Loucy (cell line): ENCODE data around the gene PGAM1.
A peak's percentile ranks its signal among the peaks of the same experiment; 100 is the strongest.
"Not testable (repeated sequence)": the region's sequence is repeated elsewhere in the genome, so short reads cannot be mapped to it uniquely, and the experiment has no call there.

Experiments used
- H2AFZ ChIP-seq: fragments of 200-600 bp; sonication (generic); 2 replicates; pipeline ENCODE4 v1.6.0; 2016; ENCODE audit warnings: antibody characterized with exemption, mild to moderate bottlenecking, low read length, moderate library complexity
- H3F3A ChIP-seq: fragments of 200-600 bp; 2 replicates; pipeline ENCODE4 v1.6.0; 2016; ENCODE audit warnings: antibody characterized with exemption, low read depth, mild to moderate bottlenecking
- H3K27me3 ChIP-seq: fragments of 200-600 bp; sonication (generic); 2 replicates; pipeline ENCODE4 v1.6.1; 2014; ENCODE audit warnings: low read length, mild to moderate bottlenecking; ENCODE audit not compliant: insufficient read depth, poor library complexity, severe bottlenecking
- H3K36me3 ChIP-seq: fragments of 200-600 bp; sonication (generic); 2 replicates; pipeline ENCODE4 v1.6.1; 2016; ENCODE audit warnings: low read length; ENCODE audit not compliant: insufficient read depth
- H3K4me1 ChIP-seq: fragments of 200-600 bp; sonication (generic); 2 replicates; pipeline ENCODE4 v1.5.1; 2014; ENCODE audit warnings: low read length, mild to moderate bottlenecking; ENCODE audit not compliant: insufficient read depth, poor library complexity, severe bottlenecking
- H3K4me2 ChIP-seq: fragments of 200-600 bp; sonication (generic); 2 replicates; pipeline ENCODE4 v1.6.0; 2014; ENCODE audit warnings: antibody characterized with exemption, low read length, low read depth, mild to moderate bottlenecking; ENCODE audit not compliant: poor library complexity, severe bottlenecking
- H3K4me3 ChIP-seq: fragments of 200-600 bp; sonication (generic); 2 replicates; pipeline ENCODE4 v1.5.1; 2014; ENCODE audit warnings: low read length, mild to moderate bottlenecking, mixed read lengths; ENCODE audit not compliant: poor library complexity, severe bottlenecking
- H3K79me2 ChIP-seq: fragments of 200-600 bp; sonication (generic); 2 replicates; pipeline ENCODE4 v1.6.1; 2014; ENCODE audit warnings: low read length; ENCODE audit not compliant: insufficient read depth
- H3K9ac ChIP-seq: fragments of 200-600 bp; sonication (generic); 2 replicates; pipeline ENCODE4 v1.6.0; 2014; ENCODE audit warnings: mild to moderate bottlenecking, low read depth, low read length, moderate library complexity; ENCODE audit not compliant: poor library complexity, severe bottlenecking
- H3K9me2 ChIP-seq: fragments of 200-600 bp; sonication (generic); replicated peaks from 2 replicates; pipeline ENCODE4 v1.6.1; 2016; ENCODE audit warnings: low read depth, low read length, mixed read lengths
- H3K9me3 ChIP-seq: fragments of 200-600 bp; sonication (generic); 2 replicates; pipeline ENCODE4 v1.6.1; 2014; ENCODE audit warnings: mild to moderate bottlenecking, antibody characterized with exemption, low read length, low read depth; ENCODE audit not compliant: insufficient read depth
- H4K20me1 ChIP-seq: fragments of 200-600 bp; sonication (generic); 2 replicates; pipeline ENCODE4 v1.6.0; 2014; ENCODE audit warnings: antibody characterized with exemption, low read length, mild to moderate bottlenecking; ENCODE audit not compliant: insufficient read depth, poor library complexity, severe bottlenecking
- EZH2phosphoT487 ChIP-seq: fragments of 200-600 bp; IDR thresholded peaks from 2 replicates; pipeline ENCODE4 v1.6.1; 2018; ENCODE audit warnings: antibody characterized with exemption, mild to moderate bottlenecking, moderate library complexity, borderline replicate concordance
- TF ChIP-seq, protein P1 (sequence below): fragments of 200-600 bp; sonication (generic); conservative IDR thresholded peaks from 2 replicates; pipeline ENCODE4 v1.5.1; 2014; ENCODE audit warnings: mild to moderate bottlenecking, antibody characterized with exemption, low read length

PGAM1 gene

GRCh38 chr10:97404044-97404443, 21.9 kb upstream of the PGAM1 start:
- Histone ChIP-seq H3F3A (no peaks in the 10 kb centered on the region), H3K4me3 (no peak overlapping the region), H4K20me1 (no peaks in the 10 kb centered on the region), H3K9ac (no peak overlapping the region), H3K79me2 (0 out of 2 replicates have a peak, but pooled peaks cover 3% of the 10 kb centered on the region), H3K9me3 (no peaks in the 10 kb centered on the region), H3K4me1 (peaks cover 12% of the 10 kb centered on the region), H3K9me2 (no peaks in the 10 kb centered on the region), H3K27me3 (no peaks in the 10 kb centered on the region), H3K4me2 (no peak overlapping the region), H2AFZ (no peak overlapping the region), H3K36me3 (no peaks in the 10 kb centered on the region)
- TF ChIP-seq, protein P1, sequence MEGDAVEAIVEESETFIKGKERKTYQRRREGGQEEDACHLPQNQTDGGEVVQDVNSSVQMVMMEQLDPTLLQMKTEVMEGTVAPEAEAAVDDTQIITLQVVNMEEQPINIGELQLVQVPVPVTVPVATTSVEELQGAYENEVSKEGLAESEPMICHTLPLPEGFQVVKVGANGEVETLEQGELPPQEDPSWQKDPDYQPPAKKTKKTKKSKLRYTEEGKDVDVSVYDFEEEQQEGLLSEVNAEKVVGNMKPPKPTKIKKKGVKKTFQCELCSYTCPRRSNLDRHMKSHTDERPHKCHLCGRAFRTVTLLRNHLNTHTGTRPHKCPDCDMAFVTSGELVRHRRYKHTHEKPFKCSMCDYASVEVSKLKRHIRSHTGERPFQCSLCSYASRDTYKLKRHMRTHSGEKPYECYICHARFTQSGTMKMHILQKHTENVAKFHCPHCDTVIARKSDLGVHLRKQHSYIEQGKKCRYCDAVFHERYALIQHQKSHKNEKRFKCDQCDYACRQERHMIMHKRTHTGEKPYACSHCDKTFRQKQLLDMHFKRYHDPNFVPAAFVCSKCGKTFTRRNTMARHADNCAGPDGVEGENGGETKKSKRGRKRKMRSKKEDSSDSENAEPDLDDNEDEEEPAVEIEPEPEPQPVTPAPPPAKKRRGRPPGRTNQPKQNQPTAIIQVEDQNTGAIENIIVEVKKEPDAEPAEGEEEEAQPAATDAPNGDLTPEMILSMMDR, result no peak
- TF ChIP-seq EZH2phosphoT487, result no peak

DNA sequence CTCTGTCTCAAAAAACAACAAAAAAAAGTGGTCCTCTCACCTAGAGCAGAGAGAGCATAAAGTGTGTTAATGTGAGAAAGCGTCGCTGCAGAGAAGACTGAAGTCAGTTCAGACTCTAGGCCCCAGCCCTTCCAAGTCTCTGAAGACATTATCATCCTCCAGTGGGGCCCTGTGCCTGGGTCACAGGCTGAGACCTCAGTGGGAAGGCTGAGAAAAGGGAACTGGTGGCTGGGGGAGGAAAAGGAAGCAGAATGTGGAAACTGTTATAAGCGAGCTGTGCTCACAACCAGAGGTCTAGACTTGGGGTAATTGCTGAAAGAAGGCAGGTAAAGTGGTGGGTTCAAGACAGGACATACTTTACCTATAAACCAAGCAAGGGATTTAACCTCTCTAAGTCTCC, 19.9 kb upstream of the PGAM1 start:
- TF ChIP-seq, protein P1, result no peak
- H3F3A ChIP-seq, result no peaks in the 10 kb centered on the region
- H2AFZ ChIP-seq, result no peak overlapping the region
- peaks cover 4% of the 10 kb centered on the region for H3K4me1 ChIP-seq
- no peak overlapping the region for H3K4me3 ChIP-seq
- H3K9ac ChIP-seq, result no peak overlapping the region
- no peaks in the 10 kb centered on the region for H4K20me1 ChIP-seq
- H3K27me3 ChIP-seq, result no peaks in the 10 kb centered on the region
- H3K79me2 ChIP-seq, result no peaks in the 10 kb centered on the region
- H3K9me3 ChIP-seq, result no peaks in the 10 kb centered on the region
- H3K9me2 ChIP-seq, result no peaks in the 10 kb centered on the region
- H3K36me3 ChIP-seq, result no peaks in the 10 kb centered on the region
- H3K4me2 ChIP-seq, result no peak overlapping the region

- not testable (repeated sequence) for H4K20me1 ChIP-seq, H3K36me3 ChIP-seq, H3K79me2 ChIP-seq, H3K4me1 ChIP-seq, H3K4me2 ChIP-seq, H3K9ac ChIP-seq, H3K9me3 ChIP-seq, H3K27me3 ChIP-seq, H3K9me2 ChIP-seq, H3F3A ChIP-seq, H2AFZ ChIP-seq, H3K4me3 ChIP-seq
Measured at GRCh38 chr10:97406483-97406882, 19.5 kb upstream of the PGAM1 start.

- Histone ChIP-seq H3K9ac (no peak overlapping the region), H4K20me1 (no peaks in the 10 kb centered on the region), H3K4me2 (peak overlapping the region; percentile 58)
Measured at GRCh38 chr10:97407211-97407951, 18.6 kb upstream of the PGAM1 start.

More at GRCh38 chr10:97407211-97407951, 18.6 kb upstream of the PGAM1 start:
- Histone ChIP-seq H3K4me3 (peak overlapping the region; percentile 53), H3K36me3 (no peaks in the 10 kb centered on the region), H3K27me3 (no peaks in the 10 kb centered on the region), H3K4me1 (no peaks in the 10 kb centered on the region), H3F3A (no peaks in the 10 kb centered on the region), H2AFZ (peak overlapping the region; percentile 79), H3K9me3 (no peaks in the 10 kb centered on the region), H3K79me2 (no peaks in the 10 kb centered on the region), H3K9me2 (no peaks in the 10 kb centered on the region)
- TF ChIP-seq EZH2phosphoT487, result no peak
- TF ChIP-seq, protein P1, result peak; percentile 87
